GM15510 (cell line): Measurements from ENCODE around the gene SPTBN1.

Experiments used
- POLR2A ChIP-seq: IDR thresholded peaks from 3 replicates; pipeline ENCODE4 v1.6.1; 2011; ENCODE audit warnings: borderline replicate concordance; ENCODE audit not compliant: insufficient read length; ENCODE audit errors: extremely low read depth

Gene SPTBN1

GRCh38 chr2:54500404-54501205 is 44.5 kb downstream of the SPTBN1 start:
- TF ChIP-seq POLR2A, result no peak

- no peak for TF ChIP-seq POLR2A
Measured at GRCh38 chr2:54502731-54503130, 46.6 kb downstream of the SPTBN1 start.

- TF ChIP-seq POLR2A, result no peak
Measured at GRCh38 chr2:54503192-54503591, 47.1 kb downstream of the SPTBN1 start.

GRCh38 chr2:54503828-54504227 is 47.7 kb downstream of the SPTBN1 start:
- no peak for TF ChIP-seq POLR2A

- no peak for TF ChIP-seq POLR2A
Measured at GRCh38 chr2:54504866-54505265, 48.7 kb downstream of the SPTBN1 start.

GRCh38 chr2:54508541-54508940 is 52.4 kb downstream of the SPTBN1 start:
- TF ChIP-seq POLR2A, result no peak

GRCh38 chr2:54510916-54511315 is 54.8 kb downstream of the SPTBN1 start:
- TF ChIP-seq POLR2A, result no peak

- TF ChIP-seq POLR2A, result no peak
Measured at GRCh38 chr2:54512183-54512582, 56.1 kb downstream of the SPTBN1 start.

GRCh38 chr2:54512663-54513362 is 56.7 kb downstream of the SPTBN1 start:
- no peak for TF ChIP-seq POLR2A

GRCh38 chr2:54513363-54513715 is 57.2 kb downstream of the SPTBN1 start:
- TF ChIP-seq POLR2A, result no peak

- TF ChIP-seq POLR2A, result no peak
Measured at GRCh38 chr2:54514822-54515569, 58.9 kb downstream of the SPTBN1 start.

- no peak for TF ChIP-seq POLR2A
Measured at GRCh38 chr2:54516842-54517241, 60.7 kb downstream of the SPTBN1 start.

GRCh38 chr2:54518430-54518829 is 62.3 kb downstream of the SPTBN1 start:
- no peak for TF ChIP-seq POLR2A

GRCh38 chr2:54519841-54520459 is 63.8 kb downstream of the SPTBN1 start:
- no peak for TF ChIP-seq POLR2A

- no peak for TF ChIP-seq POLR2A
Measured at GRCh38 chr2:54520687-54521086, 64.6 kb downstream of the SPTBN1 start.
